ENCODE data around the gene TMSB10. TPM values are rescaled to one million over a fixed set of nuclear protein-coding genes. Genes with fewer than 3 reads are reported as not detected.
A peak's percentile ranks its signal among the peaks of the same experiment; 100 is the strongest.

Gene TMSB10
- polyA plus RNA-seq, 3 donors, result 5,130 to 7,914 (median 6,847) TPM

- H3K79me2 ChIP-seq (ENCODE audit: insufficient read depth, low read length), result no peaks in the 10 kb centered on the region
- H3K27me3 ChIP-seq (ENCODE audit: control insufficient read depth in 2 of 2, insufficient read depth in 2 of 2, low read length in 2 of 2), result no peaks in the 10 kb centered on the region
- Mint-ChIP-seq H3K27ac (peak overlapping the region in 1 of 7 donors; percentile 15), H3K4me3 (no peak overlapping the region), H3K9me3 (peaks cover 0 to 4% (median 0%) of the 10 kb centered on the region in 7 donors), H3K4me1 (peaks cover 56% of the 10 kb centered on the region), H3K27me3 (ENCODE audit: low read depth in 3 of 3) (peaks cover 0 to 2% (median 2%) of the 10 kb centered on the region in 3 donors), H3K36me3 (no peaks in the 10 kb centered on the region)
- H2AFZ ChIP-seq (ENCODE audit: insufficient read depth, low read depth, low read length, poor library complexity, severe bottlenecking), result no peak overlapping the region
- no peak overlapping the region for H3K27ac ChIP-seq (ENCODE audit: low read depth in 1 of 2, low read length in 2 of 2)
- 69% methylated on average over 4 of the region's 12 CpGs for WGBS (ENCODE audit: insufficient coverage)
- H4K20me1 ChIP-seq (ENCODE audit: insufficient read depth, low read length), result no peaks in the 10 kb centered on the region
- H3K4me1 ChIP-seq (ENCODE audit: control insufficient read depth in 1 of 2, insufficient read depth in 2 of 2, low read length in 2 of 2), result peaks cover 54 to 55% of the 10 kb centered on the region in 2 donors
- DNase-seq, result no peak
- no peaks in the 10 kb centered on the region for H3K36me3 ChIP-seq (replicated peaks in 1 of 2; ENCODE audit: control insufficient read depth in 1 of 2, insufficient read depth in 2 of 2, low read length in 2 of 2)
- no peak for TF ChIP-seq CTCF (IDR thresholded peaks at IDR 0.05)
- no peak overlapping the region for H3K9ac ChIP-seq (ENCODE audit: insufficient read depth, low read length, poor library complexity, severe bottlenecking)
- H3K4me3 ChIP-seq (replicated peaks in 1 of 3; ENCODE audit: low read depth in 2 of 3, low read length in 3 of 3), result no peak overlapping the region
- no peaks in the 10 kb centered on the region for H3K9me3 ChIP-seq (replicated peaks in 1 of 2; ENCODE audit: control insufficient read depth in 1 of 2, insufficient read depth in 1 of 2, low read length in 2 of 2)
- H3K4me2 ChIP-seq (replicated peaks; ENCODE audit: extremely low read depth, low read length, poor library complexity, severe bottlenecking), result no peak overlapping the region
- intact Hi-C loops (cut with micrococcal nuclease), result no loop called here
These were observed 14.0 kb upstream of the TMSB10 start for GRCh38 chr2:84891355-84892010.

- peaks cover 56% of the 10 kb centered on the region for H3K4me1 Mint-ChIP-seq
- no peak overlapping the region for H3K9ac ChIP-seq (ENCODE audit: insufficient read depth, low read length, poor library complexity, severe bottlenecking)
- no peak for TF ChIP-seq CTCF (IDR thresholded peaks at IDR 0.05)
- H3K27me3 ChIP-seq (ENCODE audit: control insufficient read depth in 2 of 2, insufficient read depth in 2 of 2, low read length in 2 of 2), result no peaks in the 10 kb centered on the region
- peak overlapping the region; percentile 43 for H3K4me2 ChIP-seq (replicated peaks; ENCODE audit: extremely low read depth, low read length, poor library complexity, severe bottlenecking)
- no peaks in the 10 kb centered on the region for H3K36me3 ChIP-seq (replicated peaks in 1 of 2; ENCODE audit: control insufficient read depth in 1 of 2, insufficient read depth in 2 of 2, low read length in 2 of 2)
- peaks cover 0 to 2% (median 2%) of the 10 kb centered on the region in 3 donors for H3K27me3 Mint-ChIP-seq (ENCODE audit: low read depth in 3 of 3)
- H3K4me1 ChIP-seq (ENCODE audit: control insufficient read depth in 1 of 2, insufficient read depth in 2 of 2, low read length in 2 of 2), result peaks cover 58 to 59% of the 10 kb centered on the region in 2 donors
- peak in 1 of 3 donors; percentile 32 for DNase-seq
- no peaks in the 10 kb centered on the region for H3K79me2 ChIP-seq (ENCODE audit: insufficient read depth, low read length)
- peaks cover 0 to 3% of the 10 kb centered on the region in 2 donors for H3K36me3 Mint-ChIP-seq
- H3K27ac ChIP-seq (ENCODE audit: low read depth in 1 of 2, low read length in 2 of 2), result peak overlapping the region; percentile 21 to 64
- no peaks in the 10 kb centered on the region for H4K20me1 ChIP-seq (ENCODE audit: insufficient read depth, low read length)
- no peaks in the 10 kb centered on the region for H3K9me3 ChIP-seq (replicated peaks in 1 of 2; ENCODE audit: control insufficient read depth in 1 of 2, insufficient read depth in 1 of 2, low read length in 2 of 2)
- H3K9me3 Mint-ChIP-seq, result peaks cover 0 to 4% (median 0%) of the 10 kb centered on the region in 7 donors
- intact Hi-C loops (cut with micrococcal nuclease), result no loop called here
- H3K4me3 ChIP-seq (replicated peaks in 1 of 3; ENCODE audit: low read depth in 2 of 3, low read length in 3 of 3), result peak overlapping the region in 1 of 3 experiments; percentile 28
- WGBS (ENCODE audit: insufficient coverage), result 90% methylated on average over 3 of the region's 6 CpGs
- peak overlapping the region in 4 of 7 donors; percentile 27 to 87 (median 64) for H3K27ac Mint-ChIP-seq
- H3K4me3 Mint-ChIP-seq, result peak overlapping the region in 1 of 2 donors; percentile 61
- peak overlapping the region; percentile 74 for H2AFZ ChIP-seq (ENCODE audit: insufficient read depth, low read depth, low read length, poor library complexity, severe bottlenecking)
These were observed 11.3 kb upstream of the TMSB10 start for GRCh38 chr2:84894131-84894586.

Measured in CD14-positive monocyte (primary cell).